K562 (cell line): ENCODE results near the gene OSTF1. TPM values are rescaled to one million over a fixed set of nuclear protein-coding genes. Genes with fewer than 3 reads are reported as not detected.

ENCODE experiments used
- ARNT ChIP-seq, 2 experiments: fragments of 450-650 bp; IDR thresholded peaks; 2 replicates each; pipeline ENCODE4 v1.6.1; 2016; ENCODE audit warnings: mild to moderate bottlenecking in 1 of 2
- FOXM1 ChIP-seq, 2 experiments: fragments of 450-650 bp in 1 of 2; sonication (generic) in 1 of 2; formaldehyde crosslinking in 1 of 2; IDR thresholded peaks; 2 replicates each; pipeline versions ENCODE4 v1.6.1 to v1.9.0; 2017 to 2022; ENCODE audit warnings: low read depth in 2 of 2, mild to moderate bottlenecking in 2 of 2, missing genetic modification reagents in 1 of 2, moderate library complexity in 1 of 2
- GABPB2 ChIP-seq: fragments of 250-450 bp; sonication (Bioruptor Pico); conservative IDR thresholded peaks from 2 replicates; pipeline ENCODE4 v1.5.1; 2021; ENCODE audit warnings: mild to moderate bottlenecking
- KDM5B ChIP-seq: fragments of 200-600 bp; sonication (generic); IDR thresholded peaks from 2 replicates; pipeline ENCODE4 v1.6.1; 2012; ENCODE audit warnings: low read depth, mild to moderate bottlenecking, moderate library complexity, low read length, control low read depth, inconsistent platforms; ENCODE audit not compliant: insufficient replicate concordance
- KHSRP ChIP-seq: fragments of 450-650 bp; IDR thresholded peaks from 2 replicates; pipeline ENCODE4 v1.6.1; 2017
- MTF1 ChIP-seq: fragments of 250-450 bp; sonication (Bioruptor Pico); IDR thresholded peaks from 2 replicates; pipeline ENCODE4 v1.9.0; 2021; ENCODE audit warnings: moderate library complexity, mild to moderate bottlenecking, inconsistent platforms, borderline replicate concordance
- RBM39 ChIP-seq: fragments of 200-400 bp; formaldehyde crosslinking; optimal IDR thresholded peaks from 2 replicates; pipeline ENCODE3; 2018; ENCODE audit warnings: low read depth, low read length
- SLC30A9 ChIP-seq: fragments of 250-450 bp; sonication (Bioruptor Pico); IDR thresholded peaks from 2 replicates; pipeline ENCODE4 v1.8.0; 2022; ENCODE audit warnings: mild to moderate bottlenecking, moderate library complexity
- SMARCA4 ChIP-seq: fragments of 450-650 bp; IDR thresholded peaks from 2 replicates; pipeline ENCODE4 v1.6.1; 2016
- XRCC5 ChIP-seq: fragments of 200-400 bp; formaldehyde crosslinking; IDR thresholded peaks from 2 replicates; pipeline ENCODE4 v1.6.1; 2017; ENCODE audit warnings: low read depth, mild to moderate bottlenecking, low read length
- ZFX ChIP-seq: sonication (generic); formaldehyde crosslinking; IDR thresholded peaks from 2 replicates; pipeline ENCODE4 v1.8.0; 2022; ENCODE audit warnings: mild to moderate bottlenecking, missing genetic modification reagents, moderate library complexity
- ZNF134 ChIP-seq: fragments of 250-450 bp; sonication (Bioruptor Pico); conservative IDR thresholded peaks from 2 replicates; pipeline ENCODE4 v1.4.0; 2020
- ZNF507 ChIP-seq: conservative IDR thresholded peaks from 2 replicates; pipeline ENCODE4 v1.6.1; 2017; ENCODE audit warnings: missing genetic modification characterization, missing compliant biosample characterization
- polyA plus RNA-seq, 8 experiments: library from polyadenylated mRNA; depleted of rRNA in 4 of 8; stranded (reverse) in 5 of 8; unstranded in 3 of 8; fragments of >200 nt; fragmentation: Nextera tagmentation in 2 of 8; fragmentation: Illumina TruSeq in 1 of 8; extraction: Ambion mirVana in 2 of 8; extraction: Trizol in 1 of 8; gene quantifications; 2 replicates each; pipeline versions ENCODE4 v1.2.1 to v1.2.3, GENCODE V29; 2011 to 2014; ENCODE audit warnings: inconsistent platforms in 1 of 8, missing spikeins in 1 of 8
- total RNA-seq, 7 experiments: library from RNA; depleted of rRNA in 6 of 7; stranded (reverse); fragments of >200 nt in 6 of 7; fragmentation: Illumina TruSeq in 2 of 7; extraction: Trizol in 2 of 7; gene quantifications; 2 replicates each; pipeline versions ENCODE4 v1.2.1 to v1.2.3, GENCODE V29; 2011 to 2021; ENCODE audit warnings: low replicate concordance in 1 of 7
- TF ChIP-seq, protein P1 (sequence below), 3 experiments: fragments of 200-800 bp in 1 of 3; fragments of 250-450 bp in 1 of 3; fragments of 450-650 bp in 1 of 3; sonication (Bioruptor Pico) in 1 of 3; sonication (Bioruptor generic) in 1 of 3; formaldehyde crosslinking in 1 of 3; IDR thresholded peaks; 2 replicates each; pipeline versions ENCODE4 v1.6.1 to v1.8.0; 2016 to 2022; ENCODE audit warnings: mild to moderate bottlenecking in 2 of 3, missing genetic modification characterization in 2 of 3, missing compliant biosample characterization in 1 of 3, moderate library complexity in 1 of 3
- TF ChIP-seq, protein P2 (sequence below): fragments of 450-650 bp; IDR thresholded peaks from 2 replicates; pipeline ENCODE4 v1.6.1; 2017; ENCODE audit warnings: mild to moderate bottlenecking, moderate library complexity
- TF ChIP-seq, protein P3 (sequence below): fragments of 250-450 bp; sonication (Bioruptor Pico); IDR thresholded peaks from 2 replicates; pipeline ENCODE4 v1.8.0; 2021; ENCODE audit warnings: moderate library complexity, mild to moderate bottlenecking, inconsistent platforms
- TF ChIP-seq, protein P4 (sequence below): fragments of 250-450 bp; sonication (Bioruptor Pico); IDR thresholded peaks from 2 replicates; pipeline ENCODE4 v1.9.0; 2021; ENCODE audit warnings: mild to moderate bottlenecking
- TF ChIP-seq, protein P5 (sequence below), 2 experiments: fragments of 200-800 bp in 1 of 2; sonication (Bioruptor generic) in 1 of 2; sonication (generic) in 1 of 2; formaldehyde crosslinking in 1 of 2; IDR thresholded peaks in 1 of 2; conservative IDR thresholded peaks in 1 of 2; 2 replicates each; pipeline versions ENCODE4 v1.5.0 to v1.6.1; 2016 to 2020; ENCODE audit warnings: missing compliant biosample characterization in 1 of 2, missing genetic modification characterization in 1 of 2, missing genetic modification reagents in 1 of 2

OSTF1 gene
- total and polyA plus RNA-seq, 9 of the 15 experiments (the other 6 are each of a cell fraction or from before 2014, with no cell fraction given), result 15.0 to 37.3 (median 23.0) TPM

DNA sequence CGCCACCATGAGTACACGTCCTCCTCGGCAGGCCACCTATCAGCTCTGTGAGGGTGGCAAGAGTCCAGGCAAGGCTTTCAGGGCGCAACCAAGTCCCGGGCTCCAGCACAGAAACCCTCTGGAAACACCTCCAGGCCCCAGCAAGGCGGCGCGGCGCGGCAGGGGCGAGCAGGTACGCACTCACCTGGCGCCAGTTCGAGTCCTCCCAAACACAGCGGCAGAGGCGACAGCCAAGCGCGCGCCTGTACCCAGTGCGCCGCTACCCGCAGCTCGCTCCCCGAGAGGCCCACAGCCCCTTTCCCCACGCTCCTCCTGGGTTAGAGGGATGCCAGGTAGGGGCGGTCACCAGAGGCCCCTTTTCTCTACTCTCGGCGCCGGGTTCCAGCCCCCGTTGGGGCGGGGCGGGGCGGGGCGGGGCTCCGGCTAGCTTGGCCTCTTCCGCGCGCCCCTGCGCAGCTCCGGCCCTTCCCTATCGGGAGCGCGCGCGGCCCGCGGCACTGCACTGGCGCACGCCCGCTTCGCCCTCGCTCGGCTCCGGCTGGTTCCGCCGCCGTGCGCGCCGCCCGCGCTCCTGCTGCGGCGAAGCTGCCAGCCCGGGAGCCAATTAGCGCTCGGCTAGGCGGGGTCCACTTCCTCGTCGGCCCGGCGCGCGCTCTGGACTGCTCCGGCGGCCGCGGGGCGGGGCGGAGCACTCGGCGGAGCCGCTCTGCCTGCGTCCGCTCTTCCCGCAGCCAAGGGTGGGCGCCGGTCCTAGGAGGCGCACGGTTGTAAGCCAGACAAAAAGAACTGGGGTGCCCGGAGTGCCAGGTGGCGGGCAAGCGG lies at the start of gene OSTF1, which contains the start of gene NMRK1 (continued):
- TF ChIP-seq, protein P1, sequence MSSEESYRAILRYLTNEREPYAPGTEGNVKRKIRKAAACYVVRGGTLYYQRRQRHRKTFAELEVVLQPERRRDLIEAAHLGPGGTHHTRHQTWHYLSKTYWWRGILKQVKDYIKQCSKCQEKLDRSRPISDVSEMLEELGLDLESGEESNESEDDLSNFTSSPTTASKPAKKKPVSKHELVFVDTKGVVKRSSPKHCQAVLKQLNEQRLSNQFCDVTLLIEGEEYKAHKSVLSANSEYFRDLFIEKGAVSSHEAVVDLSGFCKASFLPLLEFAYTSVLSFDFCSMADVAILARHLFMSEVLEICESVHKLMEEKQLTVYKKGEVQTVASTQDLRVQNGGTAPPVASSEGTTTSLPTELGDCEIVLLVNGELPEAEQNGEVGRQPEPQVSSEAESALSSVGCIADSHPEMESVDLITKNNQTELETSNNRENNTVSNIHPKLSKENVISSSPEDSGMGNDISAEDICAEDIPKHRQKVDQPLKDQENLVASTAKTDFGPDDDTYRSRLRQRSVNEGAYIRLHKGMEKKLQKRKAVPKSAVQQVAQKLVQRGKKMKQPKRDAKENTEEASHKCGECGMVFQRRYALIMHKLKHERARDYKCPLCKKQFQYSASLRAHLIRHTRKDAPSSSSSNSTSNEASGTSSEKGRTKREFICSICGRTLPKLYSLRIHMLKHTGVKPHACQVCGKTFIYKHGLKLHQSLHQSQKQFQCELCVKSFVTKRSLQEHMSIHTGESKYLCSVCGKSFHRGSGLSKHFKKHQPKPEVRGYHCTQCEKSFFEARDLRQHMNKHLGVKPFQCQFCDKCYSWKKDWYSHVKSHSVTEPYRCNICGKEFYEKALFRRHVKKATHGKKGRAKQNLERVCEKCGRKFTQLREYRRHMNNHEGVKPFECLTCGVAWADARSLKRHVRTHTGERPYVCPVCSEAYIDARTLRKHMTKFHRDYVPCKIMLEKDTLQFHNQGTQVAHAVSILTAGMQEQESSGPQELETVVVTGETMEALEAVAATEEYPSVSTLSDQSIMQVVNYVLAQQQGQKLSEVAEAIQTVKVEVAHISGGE (CRISPR knock-in tag; IDR thresholded peaks at IDR 0.05), result peak in 1 of 3 experiments; percentile 70; a peak in 2 of 6 replicates
- TF ChIP-seq, protein P2, sequence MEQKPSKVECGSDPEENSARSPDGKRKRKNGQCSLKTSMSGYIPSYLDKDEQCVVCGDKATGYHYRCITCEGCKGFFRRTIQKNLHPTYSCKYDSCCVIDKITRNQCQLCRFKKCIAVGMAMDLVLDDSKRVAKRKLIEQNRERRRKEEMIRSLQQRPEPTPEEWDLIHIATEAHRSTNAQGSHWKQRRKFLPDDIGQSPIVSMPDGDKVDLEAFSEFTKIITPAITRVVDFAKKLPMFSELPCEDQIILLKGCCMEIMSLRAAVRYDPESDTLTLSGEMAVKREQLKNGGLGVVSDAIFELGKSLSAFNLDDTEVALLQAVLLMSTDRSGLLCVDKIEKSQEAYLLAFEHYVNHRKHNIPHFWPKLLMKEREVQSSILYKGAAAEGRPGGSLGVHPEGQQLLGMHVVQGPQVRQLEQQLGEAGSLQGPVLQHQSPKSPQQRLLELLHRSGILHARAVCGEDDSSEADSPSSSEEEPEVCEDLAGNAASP, result no peak
- TF ChIP-seq, protein P3, sequence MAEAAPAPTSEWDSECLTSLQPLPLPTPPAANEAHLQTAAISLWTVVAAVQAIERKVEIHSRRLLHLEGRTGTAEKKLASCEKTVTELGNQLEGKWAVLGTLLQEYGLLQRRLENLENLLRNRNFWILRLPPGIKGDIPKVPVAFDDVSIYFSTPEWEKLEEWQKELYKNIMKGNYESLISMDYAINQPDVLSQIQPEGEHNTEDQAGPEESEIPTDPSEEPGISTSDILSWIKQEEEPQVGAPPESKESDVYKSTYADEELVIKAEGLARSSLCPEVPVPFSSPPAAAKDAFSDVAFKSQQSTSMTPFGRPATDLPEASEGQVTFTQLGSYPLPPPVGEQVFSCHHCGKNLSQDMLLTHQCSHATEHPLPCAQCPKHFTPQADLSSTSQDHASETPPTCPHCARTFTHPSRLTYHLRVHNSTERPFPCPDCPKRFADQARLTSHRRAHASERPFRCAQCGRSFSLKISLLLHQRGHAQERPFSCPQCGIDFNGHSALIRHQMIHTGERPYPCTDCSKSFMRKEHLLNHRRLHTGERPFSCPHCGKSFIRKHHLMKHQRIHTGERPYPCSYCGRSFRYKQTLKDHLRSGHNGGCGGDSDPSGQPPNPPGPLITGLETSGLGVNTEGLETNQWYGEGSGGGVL (CRISPR knock-in tag), result no peak
- TF ChIP-seq RBM39 (no peak), ZFX (CRISPR knock-in tag) (peak; percentile 72), GABPB2 (CRISPR knock-in tag) (no peak), FOXM1 (IDR thresholded peaks at IDR 0.05; ENCODE audit: low read depth) (no peak), FOXM1 (CRISPR knock-in tag; IDR thresholded peaks at IDR 0.05; ENCODE audit: low read depth) (no peak), SMARCA4 (no peak), ZNF507 (tag) (no peak), MTF1 (no peak), KHSRP (no peak), SLC30A9 (CRISPR knock-in tag) (no peak), ZNF134 (CRISPR knock-in tag) (no peak), ARNT (IDR thresholded peaks at IDR 0.05) (no peak), KDM5B (peak; percentile 59), XRCC5 (no peak)
- TF ChIP-seq, protein P4, sequence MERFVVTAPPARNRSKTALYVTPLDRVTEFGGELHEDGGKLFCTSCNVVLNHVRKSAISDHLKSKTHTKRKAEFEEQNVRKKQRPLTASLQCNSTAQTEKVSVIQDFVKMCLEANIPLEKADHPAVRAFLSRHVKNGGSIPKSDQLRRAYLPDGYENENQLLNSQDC (CRISPR knock-in tag), result no peak
- TF ChIP-seq, protein P5, sequence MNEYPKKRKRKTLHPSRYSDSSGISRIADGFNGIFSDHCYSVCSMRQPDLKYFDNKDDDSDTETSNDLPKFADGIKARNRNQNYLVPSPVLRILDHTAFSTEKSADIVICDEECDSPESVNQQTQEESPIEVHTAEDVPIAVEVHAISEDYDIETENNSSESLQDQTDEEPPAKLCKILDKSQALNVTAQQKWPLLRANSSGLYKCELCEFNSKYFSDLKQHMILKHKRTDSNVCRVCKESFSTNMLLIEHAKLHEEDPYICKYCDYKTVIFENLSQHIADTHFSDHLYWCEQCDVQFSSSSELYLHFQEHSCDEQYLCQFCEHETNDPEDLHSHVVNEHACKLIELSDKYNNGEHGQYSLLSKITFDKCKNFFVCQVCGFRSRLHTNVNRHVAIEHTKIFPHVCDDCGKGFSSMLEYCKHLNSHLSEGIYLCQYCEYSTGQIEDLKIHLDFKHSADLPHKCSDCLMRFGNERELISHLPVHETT (CRISPR knock-in tag; conservative IDR thresholded peaks at IDR 0.05 in 1 of 2, IDR thresholded peaks at IDR 0.05 in 1 of 2), result peak in 1 of 2 experiments; percentile 70; a peak in 2 of 4 replicates
